Smooth muscle cell (in vitro differentiated cells): ENCODE results near the gene PLOD3. TPM values are rescaled to one million over a fixed set of nuclear protein-coding genes. Genes with fewer than 3 reads are reported as not detected.
"Not testable (repeated sequence)": the region's sequence is repeated elsewhere in the genome, so short reads cannot be mapped to it uniquely, and the experiment has no call there.

ENCODE experiments used
- DNase-seq: peaks from one replicate; lab custom pipeline; 2025; ENCODE audit not compliant: unreplicated experiment; lab: John Stamatoyannopoulos, UW
- H2AFZ ChIP-seq: fragments of 200-600 bp; sonication (generic); 2 replicates; pipeline ENCODE4 v1.6.0; 2016; ENCODE audit warnings: antibody characterized with exemption, low read depth, mild to moderate bottlenecking
- H3F3A ChIP-seq: fragments of 200-600 bp; sonication (generic); 2 replicates; pipeline ENCODE4 v1.6.0; 2017; ENCODE audit warnings: antibody characterized with exemption, low read depth
- H3K27ac ChIP-seq: fragments of 200-600 bp; sonication (generic); 2 replicates; pipeline ENCODE4 v1.5.1; 2016; ENCODE audit warnings: low read depth, mild to moderate bottlenecking
- H3K27me3 ChIP-seq: fragments of 200-600 bp; sonication (generic); 2 replicates; pipeline ENCODE4 v1.6.1; 2016; ENCODE audit warnings: low read depth, mild to moderate bottlenecking
- H3K36me3 ChIP-seq: fragments of 200-600 bp; sonication (generic); 2 replicates; pipeline ENCODE4 v1.5.1; 2016; ENCODE audit warnings: low read depth
- H3K4me1 ChIP-seq: fragments of 200-600 bp; sonication (generic); 2 replicates; pipeline ENCODE4 v1.5.1; 2016; ENCODE audit warnings: low read depth
- H3K4me2 ChIP-seq: fragments of 200-600 bp; sonication (generic); 2 replicates; pipeline ENCODE4 v1.6.0; 2016; ENCODE audit warnings: mild to moderate bottlenecking
- H3K4me3 ChIP-seq: fragments of 200-600 bp; sonication (generic); 2 replicates; pipeline ENCODE4 v1.5.1; 2016; ENCODE audit warnings: mild to moderate bottlenecking
- H3K79me2 ChIP-seq: fragments of 200-600 bp; sonication (generic); 2 replicates; pipeline ENCODE4 v1.6.0; 2016; ENCODE audit warnings: low read depth, mild to moderate bottlenecking
- H3K9ac ChIP-seq: fragments of 200-600 bp; sonication (generic); 2 replicates; pipeline ENCODE4 v1.6.0; 2016; ENCODE audit warnings: low read depth
- H3K9me3 ChIP-seq: fragments of 200-600 bp; sonication (generic); replicated peaks from 2 replicates; pipeline ENCODE4 v1.5.1; 2016; ENCODE audit warnings: low read depth
- H4K20me1 ChIP-seq: fragments of 200-600 bp; sonication (generic); 2 replicates; pipeline ENCODE4 v1.6.0; 2016; ENCODE audit warnings: low read depth
- CTCF ChIP-seq: fragments of 200-600 bp; sonication (generic); IDR thresholded peaks from 2 replicates; pipeline ENCODE4 v1.5.1; 2017; ENCODE audit warnings: borderline replicate concordance, mild to moderate bottlenecking, antibody characterized with exemption; ENCODE audit not compliant: insufficient read depth, poor library complexity, severe bottlenecking
- WGBS: methylation state at CpG from one replicate; pipeline ENCODE4 v1.1.7; 2016; ENCODE audit warnings: low lambda C conversion rate; 5-methylcytosine and 5-hydroxymethylcytosine counted together
- polyA plus RNA-seq: library from polyadenylated mRNA; unstranded; fragments of >200 nt; fragmentation: Nextera tagmentation; extraction: Ambion mirVana; gene quantifications from 2 replicates; pipeline ENCODE4 v1.2.1, GENCODE V29; 2016
- total RNA-seq: library from RNA; depleted of rRNA; stranded (reverse); fragments of >200 nt; gene quantifications from 2 replicates; pipeline ENCODE4 v1.2.3, GENCODE V29; 2014

PLOD3 gene
- total and polyA plus RNA-seq, 2 experiments from 2014 or later = 58.4 to 168 TPM

DNA sequence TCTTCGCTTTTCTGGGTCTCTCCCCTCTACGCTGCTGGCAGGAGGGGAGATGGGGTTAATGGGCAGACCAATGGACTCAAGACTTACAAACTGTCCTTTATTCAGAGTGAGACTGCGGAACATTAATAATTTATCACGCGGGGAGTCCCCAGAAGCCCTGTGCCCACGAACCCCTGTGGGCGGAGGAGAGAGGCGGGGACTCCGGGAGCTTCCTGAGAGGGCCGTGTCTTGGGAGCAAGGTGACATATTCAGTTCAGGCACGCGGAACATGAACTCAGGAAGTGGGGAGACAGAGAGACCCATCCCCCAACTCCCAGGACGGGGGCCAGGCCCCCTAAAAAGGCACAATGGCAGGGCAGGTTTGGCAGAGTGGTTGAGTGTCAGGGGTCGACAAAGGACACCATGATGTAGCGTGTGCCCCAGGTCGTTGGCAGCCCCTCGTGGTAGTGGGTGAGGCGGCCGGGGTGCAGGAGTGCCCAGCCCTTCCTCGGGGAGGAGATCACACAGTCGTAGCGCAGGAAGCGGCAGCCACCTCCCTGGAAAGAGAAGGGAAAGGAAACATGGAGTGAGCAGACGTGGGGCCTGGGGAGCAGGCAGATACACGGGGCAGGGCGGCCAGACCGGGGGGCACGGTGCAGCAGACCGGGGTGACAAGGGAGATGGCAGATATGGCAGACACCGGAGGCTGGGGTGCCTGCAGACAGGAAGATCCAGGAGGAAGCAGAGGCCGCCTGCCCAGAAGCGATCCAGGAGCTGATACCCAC lies 11.3 kb downstream of the PLOD3 start:
- H3K79me2 ChIP-seq = no peaks in the 10 kb centered on the region
- no peak for DNase-seq
- H3K4me3 ChIP-seq = no peak overlapping the region
- no peak overlapping the region for H3K27ac ChIP-seq
- no peak overlapping the region for H3K9ac ChIP-seq
- no peaks in the 10 kb centered on the region for H3K36me3 ChIP-seq
- H3K4me1 ChIP-seq = no peaks in the 10 kb centered on the region
- no peak overlapping the region for H2AFZ ChIP-seq
- H3F3A ChIP-seq = no peaks in the 10 kb centered on the region
- WGBS = 92% methylated on average over 31 of the region's 32 CpGs
- TF ChIP-seq CTCF = no peak
- peaks cover 30% of the 10 kb centered on the region for H3K27me3 ChIP-seq
- H3K9me3 ChIP-seq = no peaks in the 10 kb centered on the region
- no peaks in the 10 kb centered on the region for H4K20me1 ChIP-seq
- no peak overlapping the region for H3K4me2 ChIP-seq

- not testable (repeated sequence) for H3K9me3 ChIP-seq, DNase-seq, H3K36me3 ChIP-seq, H3F3A ChIP-seq, H3K27ac ChIP-seq, H3K9ac ChIP-seq, H3K79me2 ChIP-seq, H3K4me2 ChIP-seq, H4K20me1 ChIP-seq, H3K4me3 ChIP-seq, H3K4me1 ChIP-seq, H2AFZ ChIP-seq
- peaks cover 43% of the 10 kb centered on the region for H3K27me3 ChIP-seq
- WGBS = 80% methylated on average over 22 of the region's 22 CpGs
Measured at GRCh38 chr7:101203740-101204738, 13.3 kb downstream of the PLOD3 start.

GRCh38 chr7:101202603-101202918 lies 14.8 kb downstream of the PLOD3 start:
- TF ChIP-seq CTCF = no peak
- Histone ChIP-seq H3K4me1 (no peaks in the 10 kb centered on the region), H2AFZ (no peak overlapping the region), H3K27me3 (peaks cover 43% of the 10 kb centered on the region), H4K20me1 (no peaks in the 10 kb centered on the region), H3K27ac (no peak overlapping the region), H3K4me3 (no peak overlapping the region), H3K79me2 (no peaks in the 10 kb centered on the region), H3K4me2 (no peak overlapping the region), H3F3A (no peaks in the 10 kb centered on the region), H3K9me3 (no peaks in the 10 kb centered on the region), H3K9ac (no peak overlapping the region), H3K36me3 (no peaks in the 10 kb centered on the region)
- no peak for DNase-seq
- WGBS = 83% methylated on average over 5 of the region's 5 CpGs
